GM12878 (cell line): ENCODE results near the gene MBOAT1. TPM values are rescaled to one million over a fixed set of nuclear protein-coding genes. Genes with fewer than 3 reads are reported as not detected.

Experiments used
- ATAC-seq: fragments of 200-7000 bp; cut with Tn5 transposase; 3 replicates; pipeline ENCODE4 v1.9.1; 2020; ENCODE audit warnings: mild to moderate bottlenecking, moderate library complexity
- BruUV-seq: library from RNA; stranded (reverse); fragments of 400-500 nt; replicated peaks from 2 replicates; lab custom pipeline; 2021; lab: Mats Ljungman, UMichigan
- CTCF ChIA-PET: fragments of 300-600 bp; sonication (Branson Sonifier 250); formaldehyde crosslinking; extraction: SDS; loops from one replicate; lab custom pipeline; 2021; ENCODE audit warnings: inconsistent platforms; lab: Yijun Ruan, JAX
- POLR2A ChIA-PET: fragments of 350-600 bp; formaldehyde crosslinking; extraction: SDS; loops from one replicate; lab custom pipeline; 2021; ENCODE audit warnings: inconsistent platforms; lab: Charles Lee
- RAD21 ChIA-PET: fragments of 300-600 bp; sonication (Branson Sonifier 250); formaldehyde crosslinking; loops from one replicate; lab custom pipeline; 2023; ENCODE audit warnings: antibody characterized with exemption; ENCODE audit not compliant: unreplicated experiment; lab: Charles Lee
- SMC1A ChIA-PET: fragments of 300-600 bp; sonication (Branson Sonifier 250); formaldehyde crosslinking; loops from one replicate; lab custom pipeline; 2023; ENCODE audit not compliant: unreplicated experiment, uncharacterized antibody; lab: Charles Lee
- DNase-seq: peaks from one replicate; pipeline ENCODE4 v3.0.0-alpha.2; 2011; ENCODE audit warnings: low read depth, low spot score
- FAIRE-seq: peaks from 3 replicates; lab custom pipeline; 2011; peaks lifted over from hg19 to GRCh38; lab: Jason Lieb, UNC
- H2AFZ ChIP-seq: 2 replicates; pipeline ENCODE4 v1.6.0; 2011; ENCODE audit warnings: low read depth, low read length, control low read depth; ENCODE audit not compliant: control insufficient read depth
- H3K27ac ChIP-seq: 2 replicates; pipeline ENCODE4 v1.5.1; 2011; ENCODE audit warnings: control low read depth; ENCODE audit not compliant: control insufficient read depth, insufficient read depth
- H3K27me3 ChIP-seq, 2 experiments: replicated peaks in 1 of 2; 2 replicates each; pipeline versions ENCODE4 v1.6.0 to v1.6.1; 2011; ENCODE audit warnings: low read length in 1 of 2; ENCODE audit not compliant: control insufficient read depth in 2 of 2, insufficient read depth in 2 of 2
- H3K36me3 ChIP-seq, 2 experiments: 2 replicates each; pipeline ENCODE4 v1.5.1; 2011; ENCODE audit warnings: low read length in 1 of 2; ENCODE audit not compliant: control insufficient read depth in 2 of 2, insufficient read depth in 2 of 2
- H3K4me1 ChIP-seq: 2 replicates; pipeline ENCODE4 v1.6.1; 2011; ENCODE audit warnings: mild to moderate bottlenecking, low read length, moderate library complexity, mixed read lengths; ENCODE audit not compliant: control insufficient read depth, insufficient read depth
- H3K4me2 ChIP-seq: 2 replicates; pipeline ENCODE4 v1.6.0; 2011; ENCODE audit warnings: control low read depth; ENCODE audit not compliant: control insufficient read depth, insufficient read depth
- H3K4me3 ChIP-seq: fragments of 200-600 bp; sonication (generic); 2 replicates; pipeline ENCODE4 v1.5.1; 2016
- H3K79me2 ChIP-seq: 2 replicates; pipeline ENCODE4 v1.6.0; 2011; ENCODE audit warnings: low read length; ENCODE audit not compliant: control insufficient read depth, insufficient read depth
- H3K9ac ChIP-seq: 2 replicates; pipeline ENCODE4 v1.8.0; 2011; ENCODE audit warnings: low read length, control low read depth, mixed read lengths; ENCODE audit not compliant: control insufficient read depth, insufficient read depth
- H3K9me3 ChIP-seq: replicated peaks from 3 replicates; pipeline ENCODE4 v1.5.1; 2011; ENCODE audit warnings: mild to moderate bottlenecking, low read length; ENCODE audit not compliant: control insufficient read depth, insufficient read depth
- H4K20me1 ChIP-seq: 2 replicates; pipeline ENCODE4 v1.6.0; 2011; ENCODE audit not compliant: control insufficient read depth, insufficient read depth
- CEBPZ ChIP-seq: fragments of 150-350 bp; IDR thresholded peaks from 2 replicates; pipeline ENCODE4 v1.6.1; 2016; ENCODE audit warnings: low read depth, low read length
- GATAD2B ChIP-seq: fragments of 450-650 bp; conservative IDR thresholded peaks from 2 replicates; pipeline ENCODE4 v1.6.1; 2017; ENCODE audit warnings: low read depth, mild to moderate bottlenecking, moderate library complexity
- HCFC1 ChIP-seq: fragments of 150-350 bp; IDR thresholded peaks from 2 replicates; pipeline ENCODE4 v1.6.1; 2014; ENCODE audit warnings: low read length
- HSF1 ChIP-seq: fragments of 150-350 bp; IDR thresholded peaks from 2 replicates; pipeline ENCODE4 v1.6.1; 2014; ENCODE audit warnings: mild to moderate bottlenecking, low read depth, low read length
- JUND ChIP-seq: IDR thresholded peaks from 2 replicates; pipeline ENCODE4 v1.6.1; 2012; ENCODE audit warnings: low read depth, mild to moderate bottlenecking, low read length, improper control_type of control experiment, moderate library complexity
- MLLT1 ChIP-seq: fragments of 450-650 bp; IDR thresholded peaks from 2 replicates; pipeline ENCODE4 v1.6.1; 2016; ENCODE audit warnings: mild to moderate bottlenecking
- MTA2 ChIP-seq: fragments of 450-650 bp; IDR thresholded peaks from 2 replicates; pipeline ENCODE4 v1.6.1; 2016; ENCODE audit warnings: low read depth, mild to moderate bottlenecking, moderate library complexity
- MXI1 ChIP-seq: fragments of 150-350 bp; IDR thresholded peaks from 2 replicates; pipeline ENCODE4 v1.6.1; 2011; ENCODE audit warnings: low read depth, mild to moderate bottlenecking, inconsistent platforms, low read length, improper control_type of control experiment
- NFXL1 ChIP-seq: fragments of 450-650 bp; IDR thresholded peaks from 2 replicates; pipeline ENCODE4 v1.6.1; 2017; ENCODE audit warnings: antibody characterized with exemption, mild to moderate bottlenecking, borderline replicate concordance
- NR2F1 ChIP-seq: fragments of 450-650 bp; conservative IDR thresholded peaks from 2 replicates; pipeline ENCODE4 v1.6.1; 2017; ENCODE audit warnings: mild to moderate bottlenecking
- RELA ChIP-seq: fragments of 450-650 bp; IDR thresholded peaks from 2 replicates; pipeline ENCODE4 v1.8.0; 2014; ENCODE audit warnings: borderline replicate concordance; ENCODE audit not compliant: partially characterized antibody
- RUNX3 ChIP-seq: IDR thresholded peaks from 2 replicates; pipeline ENCODE4 v1.6.1; 2012; ENCODE audit warnings: low read length, inconsistent platforms
- SRF ChIP-seq, 2 experiments: IDR thresholded peaks; 2 replicates each; pipeline ENCODE4 v1.6.1; 2011; ENCODE audit warnings: low read depth in 2 of 2, low read length in 2 of 2, mild to moderate bottlenecking in 1 of 2, moderate library complexity in 1 of 2
- SUPT20H ChIP-seq: IDR thresholded peaks from 2 replicates; pipeline ENCODE4 v1.6.1; 2011; ENCODE audit warnings: low read depth, mild to moderate bottlenecking, low read length, moderate library complexity, borderline replicate concordance; ENCODE audit not compliant: control insufficient read depth
- TCF3 ChIP-seq: IDR thresholded peaks from 2 replicates; pipeline ENCODE4 v1.6.1; 2012; ENCODE audit warnings: low read depth, mild to moderate bottlenecking, low read length, borderline replicate concordance; ENCODE audit not compliant: insufficient read depth
- YY1 ChIP-seq: IDR thresholded peaks from 2 replicates; pipeline ENCODE4 v1.6.1; 2011; ENCODE audit warnings: low read depth, mild to moderate bottlenecking, low read length
- ZNF622 ChIP-seq: fragments of 450-650 bp; IDR thresholded peaks from 2 replicates; pipeline ENCODE4 v1.6.1; 2017; ENCODE audit warnings: mild to moderate bottlenecking, inconsistent platforms
- WGBS: methylation state at CpG from one replicate; pipeline ENCODE4 v1.1.6; 2016; ENCODE audit warnings: low lambda C conversion rate; ENCODE audit not compliant: insufficient replicate concordance, insufficient coverage; ENCODE audit errors: missing lambda C conversion rate; 5-methylcytosine and 5-hydroxymethylcytosine counted together
- in situ Hi-C: fragments of 300-500 bp; cut with MboI; formaldehyde crosslinking; loops from 9 replicates; pipeline ENCODE4 v1.14.3; 2018; ENCODE audit warnings: mixed read lengths
- intact Hi-C: fragments of 100-400 bp; cut with micrococcal nuclease; formaldehyde crosslinking; loops from one replicate; pipeline ENCODE4 v1.14.2; 2022; ENCODE audit not compliant: unreplicated experiment
- polyA plus RNA-seq, 11 experiments: library from polyadenylated mRNA; depleted of rRNA in 4 of 11; unstranded in 6 of 11; stranded (reverse) in 5 of 11; fragments of >200 nt; fragmentation: Nextera tagmentation in 4 of 11; fragmentation: Illumina TruSeq in 1 of 11; extraction: Ambion mirVana in 4 of 11; extraction: Trizol in 1 of 11; gene quantifications; 1 replicate in 1 of 11; 2 replicates in 10 of 11; pipeline versions ENCODE4 v1.2.1 to v1.2.3, GENCODE V29; 2011 to 2016; ENCODE audit warnings: inconsistent platforms in 2 of 11, missing spikeins in 2 of 11, low read depth in 1 of 11
- total RNA-seq, 4 experiments: library from RNA; depleted of rRNA in 3 of 4; stranded (reverse); fragments of >200 nt in 3 of 4; fragmentation: Illumina TruSeq in 1 of 4; extraction: Trizol in 1 of 4; gene quantifications; 2 replicates each; pipeline versions ENCODE4 v1.2.1 to v1.2.3, GENCODE V29; 2013 to 2021

MBOAT1 gene
- total and polyA plus RNA-seq, 10 of the 15 experiments (the other 5 are each of a cell fraction or from before 2014, with no cell fraction given): 0.39 to 21.0 (median 11.6) TPM

GRCh38 chr6:20230401-20231119 lies 18.3 kb upstream of the MBOAT1 start:
- ATAC-seq (no peak), DNase-seq (no peak), FAIRE-seq (no peak)
- no TSS peak for BruUV-seq
- Histone ChIP-seq H3K27me3 (no peaks in the 10 kb centered on the region), H3K27ac (no peak overlapping the region), H3K9me3 (no peaks in the 10 kb centered on the region), H2AFZ (no peak overlapping the region), H3K4me1 (no peaks in the 10 kb centered on the region), H3K36me3 (no peaks in the 10 kb centered on the region), H3K9ac (no peak overlapping the region), H3K4me3 (no peak overlapping the region), H3K4me2 (no peak overlapping the region), H3K79me2 (no peaks in the 10 kb centered on the region), H4K20me1 (no peaks in the 10 kb centered on the region)
- intact Hi-C loops (no loop called here), in situ Hi-C loops (no loop called here)
- WGBS: 33% methylated on average over 4 of the region's 4 CpGs
- ChIA-PET CTCF (interaction anchor here (0.8 to 1.6 kb wide), 3 partner anchors 9 to 174 kb away, joined by 3 to 4 read pairs (median 3); no protein-coding TSS in a partner anchor), POLR2A (no interaction called here), SMC1A (interaction anchor here (0.8 to 1.2 kb wide), 3 partner anchors 12 to 104 kb away, joined by 4 to 6 read pairs (median 4); no protein-coding TSS in a partner anchor), RAD21 (no interaction called here)
- no peak for TF ChIP-seq SUPT20H
- no peak for TF ChIP-seq GATAD2B
- TF ChIP-seq HCFC1: no peak
- TF ChIP-seq RUNX3: no peak
- TF ChIP-seq SRF (IDR thresholded peaks at IDR 0.05; ENCODE audit: low read depth in 2 of 2, low read length in 2 of 2): no peak
- no peak for TF ChIP-seq MTA2
- no peak for TF ChIP-seq ZNF622
- TF ChIP-seq TCF3: no peak
- no peak for TF ChIP-seq YY1
- TF ChIP-seq JUND: no peak
- TF ChIP-seq MLLT1: no peak
- TF ChIP-seq RELA: no peak
- no peak for TF ChIP-seq NR2F1
- TF ChIP-seq NFXL1: no peak
- TF ChIP-seq MXI1: no peak
- no peak for TF ChIP-seq HSF1
- no peak for TF ChIP-seq CEBPZ
